Erythroblast (primary cell): ENCODE data around the gene SIAE.

Experiments used
- GATA1 ChIP-seq: IDR thresholded peaks from 2 replicates; pipeline ENCODE4 v1.6.1; 2011; ENCODE audit warnings: low read depth, mild to moderate bottlenecking, control low read depth, low read length, moderate library complexity
- POLR2A ChIP-seq: IDR thresholded peaks from 2 replicates; pipeline ENCODE4 v1.6.1; 2011; ENCODE audit warnings: mild to moderate bottlenecking, low read length

DNA sequence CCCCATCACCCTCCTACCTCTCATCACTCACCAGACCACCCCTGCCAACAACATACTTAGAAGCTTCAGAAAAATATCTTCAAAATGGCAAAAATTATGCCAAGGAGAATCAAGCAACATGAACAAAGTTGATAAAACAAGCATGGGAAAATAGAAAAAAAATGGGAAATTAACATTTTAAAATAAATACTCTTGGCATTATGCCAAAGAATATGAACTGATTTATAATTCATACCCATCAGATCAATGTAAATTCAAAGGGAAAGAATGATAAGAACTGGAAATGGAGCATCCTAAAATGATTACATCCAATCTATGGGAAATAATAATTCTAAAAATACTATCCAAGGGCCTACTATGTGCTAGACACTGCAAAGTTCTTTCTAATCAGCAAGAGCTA lies 12.0 kb downstream of the SIAE start:
- TF ChIP-seq POLR2A (no peak), GATA1 (no peak)
